ENCODE measurements around the gene LTBP1.

- TF ChIP-seq POLR2A (IDR thresholded peaks at IDR 0.05) (no peak), CTCF (IDR thresholded peaks at IDR 0.05) (no peak)
Measured at GRCh38 chr2:33059471-33060156, 112.9 kb downstream of the LTBP1 start.

All from ovary (tissue), 3 donors.